NT2/D1 (cell line): ENCODE data around the gene RALGPS1.

Experiments used
- YY1 ChIP-seq: IDR thresholded peaks from 2 replicates; pipeline ENCODE4 v1.6.1; 2011; ENCODE audit not compliant: insufficient read length, insufficient read depth
- ZNF274 ChIP-seq: IDR thresholded peaks from 2 replicates; pipeline ENCODE4 v1.6.1; 2011; ENCODE audit warnings: mild to moderate bottlenecking, low read depth, low read length

GRCh38 chr9:127170103-127170502, 255.5 kb downstream of the RALGPS1 start:
- no peak for TF ChIP-seq ZNF274
- no peak for TF ChIP-seq YY1
